GF-D8 (cell line): Measurements from ENCODE around the gene CEACAM4.
A peak's percentile ranks its signal among the peaks of the same experiment; 100 is the strongest.
"Not testable (repeated sequence)": the region's sequence is repeated elsewhere in the genome, so short reads cannot be mapped to it uniquely, and the experiment has no call there.

Source experiments
- DNase-seq: peaks from one replicate; lab custom pipeline; 2025; lab: John Stamatoyannopoulos, UW

The CEACAM4 gene

DNA sequence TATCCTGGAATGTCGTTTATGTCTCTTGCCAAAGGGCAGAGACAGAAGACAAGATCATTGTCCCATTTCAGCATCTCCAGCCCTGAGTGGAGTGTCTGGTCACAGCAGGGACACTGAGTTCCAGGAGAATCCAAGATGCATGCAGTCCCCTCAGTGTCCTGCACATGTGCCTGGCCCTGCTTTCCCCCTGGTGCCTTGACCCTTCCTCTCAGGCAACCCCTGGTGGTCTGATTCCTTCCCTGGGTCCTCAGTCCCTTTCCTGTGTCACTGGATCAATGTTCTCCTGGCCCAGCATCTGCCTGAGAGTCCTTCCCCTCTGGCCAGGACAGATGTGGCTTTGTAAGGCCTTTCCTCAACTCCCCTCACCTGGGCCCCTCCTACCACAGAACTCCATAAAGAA, 41.9 kb downstream of the CEACAM4 start:
- no peak for DNase-seq

DNA sequence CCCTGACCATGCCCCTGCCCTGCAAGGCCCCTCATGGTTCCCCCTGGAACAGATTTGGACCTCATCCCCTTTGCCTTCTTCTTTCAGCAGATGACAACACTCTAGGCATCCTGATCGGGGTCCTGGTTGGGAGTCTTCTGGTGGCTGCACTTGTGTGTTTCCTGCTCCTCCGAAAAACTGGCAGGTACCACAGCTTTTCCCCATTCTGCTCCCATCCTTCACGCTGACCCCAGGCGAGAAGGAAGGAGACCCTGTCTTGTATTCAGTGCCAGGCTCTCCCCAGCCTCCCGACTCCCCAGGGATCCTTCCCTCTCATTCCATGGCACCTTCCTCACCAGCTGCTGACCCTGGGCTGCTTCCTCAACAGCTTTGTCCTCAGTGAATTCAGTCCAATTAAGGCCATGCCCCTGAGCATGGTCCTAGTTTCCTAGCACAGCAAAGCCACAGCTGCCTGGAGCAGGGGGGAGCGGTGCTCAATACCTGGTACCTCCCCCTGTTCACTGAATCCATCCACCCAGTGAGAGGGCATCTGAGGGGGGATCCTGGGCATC, 42.5 kb downstream of the CEACAM4 start:
- DNase-seq: no peak

DNA sequence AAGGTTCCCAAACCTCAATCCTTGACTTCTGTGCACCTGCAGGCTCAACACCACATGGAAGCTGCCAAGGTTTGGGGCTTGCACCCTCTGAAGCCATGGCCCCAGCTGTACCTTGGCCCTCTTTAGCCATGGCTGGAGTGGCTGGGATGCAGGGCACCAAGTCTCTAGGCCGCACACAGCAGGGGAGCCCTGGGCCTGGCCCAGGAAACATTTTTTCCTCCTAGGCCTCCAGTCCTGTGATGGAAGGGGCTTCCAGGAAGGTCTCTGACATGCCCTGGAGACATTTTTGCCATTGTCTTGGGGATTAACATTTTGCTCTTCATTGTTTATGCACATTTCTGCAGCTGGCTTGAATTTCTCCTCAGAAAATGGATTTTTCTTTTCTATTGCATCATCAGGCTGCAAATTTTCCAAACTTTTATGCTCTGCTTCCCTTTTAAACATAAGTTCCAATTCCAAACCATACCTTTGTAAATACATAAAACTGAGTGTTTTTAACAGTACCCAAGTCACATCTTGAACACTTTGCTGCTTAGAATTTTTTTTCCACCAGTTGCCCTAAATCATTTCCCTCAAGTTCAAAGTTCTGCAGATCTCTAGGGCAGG, 44.2 kb downstream of the CEACAM4 start:
- not testable (repeated sequence) for DNase-seq

DNA sequence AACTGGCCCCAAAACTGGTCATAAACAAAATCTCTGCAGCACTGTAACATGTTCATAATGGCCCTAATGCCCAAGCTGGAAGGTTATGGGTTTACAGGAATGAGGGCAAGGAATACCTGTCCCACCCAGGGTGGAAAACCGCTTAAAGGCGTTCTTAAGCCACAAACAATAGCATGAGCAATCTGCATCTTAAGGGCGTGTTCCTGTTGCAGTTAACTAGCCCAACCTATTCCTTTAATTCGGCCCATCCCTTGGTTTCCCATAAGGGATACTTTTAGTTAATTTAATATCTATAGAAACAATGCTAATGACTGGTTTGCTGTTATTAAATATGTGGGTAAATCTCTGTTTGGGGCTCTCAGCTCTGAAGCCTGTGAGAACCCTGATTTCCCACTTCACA, 45.8 kb downstream of the CEACAM4 start:
- not testable (repeated sequence) for DNase-seq

DNA sequence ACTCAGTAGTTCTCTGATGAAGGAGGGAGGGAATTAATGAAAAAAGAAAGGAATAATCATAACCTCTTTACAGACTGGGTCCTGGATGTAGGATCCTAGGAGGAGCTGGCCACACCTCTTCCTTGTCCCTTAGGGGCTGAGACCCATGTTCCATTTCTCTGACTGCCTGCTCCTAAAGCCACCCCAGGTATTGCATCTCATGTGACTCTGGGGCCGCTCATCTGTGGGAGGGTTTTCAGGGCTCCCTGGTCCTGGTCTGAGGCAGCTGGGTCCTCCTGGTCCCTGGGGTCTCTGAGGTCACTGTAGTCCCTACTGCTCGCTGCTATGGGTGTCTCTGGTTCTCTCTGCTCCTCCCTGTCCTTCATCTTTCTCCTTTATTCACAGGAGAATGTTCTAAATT, 48.0 kb downstream of the CEACAM4 start:
- no peak for DNase-seq

DNA sequence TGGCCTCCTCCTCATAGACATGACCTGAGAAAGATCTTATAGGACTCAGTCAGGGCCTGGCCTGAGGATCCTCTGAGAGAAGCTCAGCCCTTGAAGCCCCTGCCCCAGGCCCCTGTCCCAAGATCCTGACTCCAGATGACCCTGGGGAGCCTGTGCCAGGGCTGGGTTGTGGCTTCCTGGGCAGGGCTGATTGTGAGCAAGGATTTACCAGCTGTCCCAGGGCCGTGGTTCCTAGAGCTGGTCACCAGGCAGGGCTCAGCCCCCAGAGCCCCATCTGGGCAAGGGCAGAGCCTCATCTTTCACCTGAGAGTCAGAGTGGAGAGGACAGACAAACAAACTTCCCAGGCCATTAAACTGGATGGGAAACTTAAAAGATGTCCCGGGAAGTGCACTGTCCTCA, 49.0 kb downstream of the CEACAM4 start:
- DNase-seq: no peak

DNA sequence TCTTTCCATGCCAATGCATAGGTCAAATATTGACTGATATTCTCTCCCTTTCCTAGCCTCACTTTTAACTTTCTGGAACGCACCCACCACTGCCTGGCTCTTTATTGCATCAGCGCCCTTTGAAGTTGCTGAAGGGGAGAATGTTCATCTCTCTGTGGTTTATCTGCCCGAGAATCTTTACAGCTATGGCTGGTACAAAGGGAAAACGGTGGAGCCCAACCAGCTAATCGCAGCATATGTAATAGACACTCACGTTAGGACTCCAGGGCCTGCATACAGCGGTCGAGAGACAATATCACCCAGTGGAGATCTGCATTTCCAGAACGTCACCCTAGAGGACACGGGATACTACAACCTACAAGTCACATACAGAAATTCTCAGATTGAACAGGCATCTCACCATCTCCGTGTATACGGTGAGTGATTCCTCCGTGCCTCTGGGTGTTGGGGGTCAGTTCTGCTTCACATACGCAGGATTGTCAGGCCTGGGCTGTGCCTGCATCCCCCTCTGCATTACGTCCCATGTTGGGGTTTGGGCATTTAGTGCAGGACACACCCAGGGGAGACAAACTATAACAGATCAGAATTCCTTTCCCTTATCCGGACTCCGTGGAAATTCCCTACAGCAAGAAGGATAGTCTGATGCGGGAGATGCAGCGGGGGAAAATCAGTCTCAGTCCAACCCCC, 49.6 kb downstream of the CEACAM4 start:
- no peak for DNase-seq

DNA sequence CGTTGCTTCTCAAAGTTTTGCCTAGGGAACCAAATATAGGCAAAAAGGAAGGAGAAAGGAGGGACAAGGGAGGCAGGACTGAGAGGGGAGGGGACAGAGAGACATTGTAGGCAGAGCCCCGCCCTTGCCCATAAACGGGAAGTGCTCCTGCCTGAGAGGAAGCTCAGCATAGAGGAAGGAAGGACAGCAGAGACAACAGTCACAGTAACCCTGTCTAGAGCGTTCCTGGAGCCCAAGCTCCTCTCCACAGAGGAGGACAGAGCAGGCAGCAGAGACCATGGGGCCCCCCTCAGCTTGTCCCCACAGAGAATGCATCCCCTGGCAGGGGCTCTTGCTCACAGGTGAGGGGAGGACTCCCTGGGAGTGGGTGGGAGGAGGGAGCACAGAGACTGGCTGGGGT, 50.9 kb downstream of the CEACAM4 start, which contains the start of gene CEACAM21:
Gene CEACAM21 (plus strand): TSS at position 169 of the 400 bp plus-strand sequence. CDS start 109 bp downstream, at position 278.
- DNase-seq: peak; percentile 64

DNA sequence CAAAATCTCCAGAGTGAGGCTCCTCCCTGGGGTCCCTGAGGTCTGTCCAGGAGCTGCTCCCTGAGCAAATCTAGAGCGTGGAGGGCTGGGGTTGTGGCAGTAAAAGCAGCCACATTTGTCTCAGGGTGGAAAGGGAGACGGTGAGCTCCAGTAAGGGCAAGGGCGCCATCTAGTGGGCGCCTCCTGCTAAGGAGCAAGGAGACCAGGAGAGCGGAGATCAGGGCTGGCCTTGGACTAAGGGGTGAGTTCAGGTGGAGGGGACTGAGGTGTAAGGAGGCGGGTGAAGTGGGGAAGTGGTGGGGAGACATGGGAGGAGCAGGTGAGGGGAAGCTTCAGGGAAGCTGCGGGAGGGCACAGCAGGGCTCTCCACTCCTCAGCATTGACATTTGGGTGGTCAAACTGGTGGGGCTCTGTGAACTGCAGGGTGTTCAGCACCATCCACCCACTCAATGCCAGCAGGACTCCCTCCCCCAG, 56.2 kb downstream of the CEACAM4 start:
- peak; percentile 7 for DNase-seq

DNA sequence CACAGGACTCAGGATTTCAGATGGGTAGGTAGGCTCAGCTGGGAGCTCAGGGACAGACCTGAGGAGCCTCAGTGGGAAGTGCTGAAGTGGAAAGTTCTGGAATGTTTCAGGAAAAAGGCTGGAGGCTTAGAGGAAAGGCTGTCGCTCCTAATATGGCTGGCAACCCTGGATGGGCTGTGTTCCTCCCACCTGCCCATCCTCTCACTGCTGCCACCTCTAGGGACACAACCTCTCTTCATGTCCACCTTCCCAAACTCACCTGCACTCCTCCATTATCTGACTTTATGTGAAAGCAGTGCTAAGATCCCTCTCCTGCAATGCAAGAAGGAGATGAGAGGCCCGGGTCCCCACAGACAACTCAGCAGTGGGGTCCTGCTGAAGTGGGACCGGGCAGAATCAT, 56.7 kb downstream of the CEACAM4 start:
- no peak for DNase-seq

DNA sequence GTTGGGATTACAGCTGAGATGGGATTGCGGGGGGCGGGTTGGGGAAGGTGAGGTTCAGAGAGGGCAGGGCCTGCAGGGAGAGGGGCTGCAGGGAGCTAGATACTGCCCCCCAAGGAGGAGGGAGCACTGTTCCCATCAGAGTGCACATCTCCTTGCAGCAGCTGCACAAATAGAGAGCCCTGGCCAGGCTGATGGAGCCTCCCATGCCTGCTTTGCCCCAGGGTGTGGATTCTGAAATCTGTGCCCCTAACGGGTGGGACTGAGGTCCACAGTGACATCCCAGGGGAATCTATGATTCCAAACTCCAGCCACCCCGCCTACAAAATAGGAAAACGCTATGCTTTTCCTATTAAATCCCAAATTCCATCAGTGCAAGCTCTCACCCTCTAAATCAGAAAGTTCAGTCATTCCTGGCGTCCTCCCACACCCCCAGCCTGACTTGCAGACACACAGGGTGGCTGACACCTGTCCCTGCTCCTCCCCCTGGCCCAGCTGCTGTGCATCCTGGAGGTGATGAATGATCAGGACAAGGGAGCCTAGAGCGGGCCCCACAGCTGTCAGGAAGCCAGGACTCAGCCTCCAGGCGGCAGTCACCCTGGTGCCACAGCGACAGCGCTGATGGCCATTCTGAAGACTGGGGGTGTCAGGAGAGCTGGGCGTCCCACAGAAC, 57.3 kb downstream of the CEACAM4 start:
- DNase-seq: no peak
